Fibroblast of lung (primary cell): ENCODE results near the gene C2. TPM values are rescaled to one million over a fixed set of nuclear protein-coding genes. Genes with fewer than 3 reads are reported as not detected.

Experiments
- DNase-seq, 2 donors: peaks; one replicate each; pipeline versions ENCODE4 v3.0.0 to v3.0.0-alpha.2; 2010; ENCODE audit warnings: low read depth in 2 of 2
- H2AFZ ChIP-seq: 2 replicates; pipeline ENCODE4 v1.5.1; 2012; ENCODE audit warnings: low read length, control low read depth, inconsistent platforms
- H3K27ac ChIP-seq: 2 replicates; pipeline ENCODE4 v1.5.1; 2011; ENCODE audit warnings: low read length, control low read depth; ENCODE audit not compliant: insufficient read depth
- H3K27me3 ChIP-seq: 2 replicates; pipeline ENCODE4 v1.5.1; 2011; ENCODE audit warnings: mild to moderate bottlenecking, low read length; ENCODE audit not compliant: control insufficient read depth, insufficient read depth
- H3K36me3 ChIP-seq: 2 replicates; pipeline ENCODE4 v1.5.1; 2011; ENCODE audit warnings: low read length; ENCODE audit not compliant: control insufficient read depth, insufficient read depth
- H3K4me1 ChIP-seq: 2 replicates; pipeline ENCODE4 v1.5.1; 2011; ENCODE audit warnings: low read length; ENCODE audit not compliant: control insufficient read depth, insufficient read depth; ENCODE audit errors: extremely low read depth
- H3K4me2 ChIP-seq: 2 replicates; pipeline ENCODE4 v1.5.1; 2011; ENCODE audit warnings: low read length, control low read depth; ENCODE audit not compliant: insufficient read depth; ENCODE audit errors: extremely low read depth
- H3K4me3 ChIP-seq, 4 experiments: fragments of 200-600 bp in 1 of 4; sonication (generic) in 1 of 4; replicated peaks in 1 of 4; 2 replicates each; pipeline ENCODE4 v1.5.1; 2011 to 2016; ENCODE audit warnings: low read length in 4 of 4, low read depth in 3 of 4, mild to moderate bottlenecking in 3 of 4, control low read depth in 2 of 4, inconsistent platforms in 1 of 4, mixed read lengths in 1 of 4; ENCODE audit not compliant: insufficient read depth in 1 of 4; ENCODE audit errors: control extremely low read depth in 1 of 4
- H3K79me2 ChIP-seq: 2 replicates; pipeline ENCODE4 v1.5.1; 2012; ENCODE audit warnings: mild to moderate bottlenecking, low read length, inconsistent platforms; ENCODE audit not compliant: control insufficient read depth, insufficient read depth
- H3K9ac ChIP-seq: 2 replicates; pipeline ENCODE4 v1.5.1; 2011; ENCODE audit warnings: mild to moderate bottlenecking, low read length, control low read depth; ENCODE audit not compliant: insufficient read depth
- H3K9me3 ChIP-seq: 2 replicates; pipeline ENCODE4 v1.5.1; 2012; ENCODE audit warnings: low read depth, low read length; ENCODE audit not compliant: control insufficient read depth, insufficient read depth
- H4K20me1 ChIP-seq: 2 replicates; pipeline ENCODE4 v1.5.1; 2011; ENCODE audit warnings: low read length; ENCODE audit not compliant: control insufficient read depth, insufficient read depth; ENCODE audit errors: extremely low read depth
- CTCF ChIP-seq, 2 donors: IDR thresholded peaks in 1 of 2; conservative IDR thresholded peaks in 1 of 2; 1 replicate in 1 of 2; 2 replicates in 1 of 2; pipeline ENCODE4 v1.5.1; 2011 to 2012; ENCODE audit warnings: low read length in 2 of 2, control low read depth in 1 of 2, inconsistent platforms in 1 of 2, low read depth in 1 of 2, mild to moderate bottlenecking in 1 of 2
- EZH2 ChIP-seq: IDR thresholded peaks from 2 replicates; pipeline ENCODE4 v1.5.1; 2012; ENCODE audit warnings: low read length, control low read depth, mild to moderate bottlenecking; ENCODE audit errors: missing control alignments
- polyA plus RNA-seq, 2 donors: library from polyadenylated mRNA; depleted of rRNA in 1 of 2; stranded (reverse) in 1 of 2; unstranded in 1 of 2; fragments of >200 nt; gene quantifications; 2 replicates each; pipeline ENCODE4 v1.2.1, GENCODE V29; 2011 to 2012; ENCODE audit warnings: missing spikeins in 1 of 2
- total RNA-seq: library from RNA; depleted of rRNA; stranded (reverse); fragments of >200 nt; gene quantifications from 2 replicates; pipeline ENCODE4 v1.2.1, GENCODE V29; 2014

The C2 gene
- total and polyA plus RNA-seq, 2 donors (not counting 1 experiment from before 2014, with no cell fraction given) = 7.6 to 16.8 TPM

GRCh38 chr6:31943742-31944141 lies 16.2 kb downstream of the C2 start:
- Histone ChIP-seq H3K79me2 (no peaks in the 10 kb centered on the region), H3K36me3 (no peaks in the 10 kb centered on the region), H3K4me2 (no peak overlapping the region), H3K9me3 (no peaks in the 10 kb centered on the region), H2AFZ (no peak overlapping the region), H3K27ac (no peak overlapping the region), H4K20me1 (no peaks in the 10 kb centered on the region), H3K4me1 (peaks cover 12% of the 10 kb centered on the region), H3K4me3 (no peak overlapping the region), H3K27me3 (peaks cover 4% of the 10 kb centered on the region), H3K9ac (no peak overlapping the region)
- no peak for DNase-seq
- no peak for TF ChIP-seq EZH2
- TF ChIP-seq CTCF (conservative IDR thresholded peaks at IDR 0.05 in 1 of 2, IDR thresholded peaks at IDR 0.05 in 1 of 2; ENCODE audit: low read depth in 1 of 2, low read length in 2 of 2) = no peak

DNA sequence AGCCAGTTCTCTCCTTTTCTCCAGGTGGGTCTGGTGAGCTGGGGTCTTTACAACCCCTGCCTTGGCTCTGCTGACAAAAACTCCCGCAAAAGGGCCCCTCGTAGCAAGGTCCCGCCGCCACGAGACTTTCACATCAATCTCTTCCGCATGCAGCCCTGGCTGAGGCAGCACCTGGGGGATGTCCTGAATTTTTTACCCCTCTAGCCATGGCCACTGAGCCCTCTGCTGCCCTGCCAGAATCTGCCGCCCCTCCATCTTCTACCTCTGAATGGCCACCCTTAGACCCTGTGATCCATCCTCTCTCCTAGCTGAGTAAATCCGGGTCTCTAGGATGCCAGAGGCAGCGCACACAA lies 17.6 kb downstream of the C2 start:
- Histone ChIP-seq H3K36me3 (no peaks in the 10 kb centered on the region), H3K9me3 (no peaks in the 10 kb centered on the region), H3K4me3 (peak overlapping the region in 1 of 4 experiments; percentile 35), H2AFZ (peak overlapping the region; percentile 54), H3K79me2 (no peaks in the 10 kb centered on the region), H4K20me1 (no peaks in the 10 kb centered on the region), H3K9ac (no peak overlapping the region), H3K4me1 (peaks cover 12% of the 10 kb centered on the region), H3K27ac (peak overlapping the region; percentile 80), H3K27me3 (peaks cover 4% of the 10 kb centered on the region), H3K4me2 (peak overlapping the region; percentile 100)
- DNase-seq = no peak
- TF ChIP-seq CTCF (conservative IDR thresholded peaks at IDR 0.05 in 1 of 2, IDR thresholded peaks at IDR 0.05 in 1 of 2; ENCODE audit: low read depth in 1 of 2, low read length in 2 of 2) (no peak), EZH2 (no peak)

- Histone ChIP-seq H2AFZ (peak within 1 kb of the TSS; percentile 82), H3K4me2 (peak within 1 kb of the TSS; percentile 100), H3K9ac (peak within 1 kb of the TSS; percentile 3), H3K36me3 (peaks cover 2% of the 10 kb centered on the region), H3K79me2 (no peaks in the 10 kb centered on the region), H3K9me3 (no peaks in the 10 kb centered on the region), H3K4me1 (peaks cover 12% of the 10 kb centered on the region), H3K27ac (peak within 1 kb of the TSS; percentile 80), H3K27me3 (peaks cover 4% of the 10 kb centered on the region), H4K20me1 (no peaks in the 10 kb centered on the region), H3K4me3 (peak within 1 kb of the TSS; percentile 7 to 50 (median 32))
- TF ChIP-seq EZH2 (no peak), CTCF (conservative IDR thresholded peaks at IDR 0.05 in 1 of 2, IDR thresholded peaks at IDR 0.05 in 1 of 2; ENCODE audit: low read depth in 1 of 2, low read length in 2 of 2) (no peak)
- DNase-seq = peak; percentile 80 to 85
These were observed 18.2 kb downstream of the C2 start, which contains the start of gene CFB for GRCh38 chr6:31945507-31946369. Gene CFB, plus strand, starts transcription at chr6:31946095. Its CDS starts 127 bp downstream, at chr6:31946222.
